ENCODE data around the gene BSCL2.

DNA sequence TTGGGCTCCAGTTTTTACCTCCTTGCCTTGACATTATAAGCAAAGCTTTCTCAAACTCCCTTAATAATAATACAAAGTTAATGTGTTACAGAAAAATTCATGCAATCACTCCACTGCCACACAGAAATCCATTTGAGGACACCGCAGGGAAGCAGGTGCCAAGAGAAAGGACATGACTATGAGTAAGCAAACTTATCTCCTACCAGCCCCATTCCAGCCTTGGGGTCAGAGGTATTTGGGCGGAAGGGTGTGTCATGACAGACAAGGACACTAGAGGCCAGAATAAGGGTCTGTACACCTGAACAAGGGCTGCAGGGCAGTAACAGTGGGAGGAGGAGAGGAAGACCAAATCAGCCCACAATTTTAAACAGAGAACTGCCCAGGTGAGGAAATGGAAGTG, 6.1 kb upstream of the BSCL2 start:
- TF ChIP-seq CTCF (IDR thresholded peaks at IDR 0.05) (no peak), ZFX (IDR thresholded peaks at IDR 0.05; ENCODE audit: borderline replicate concordance) (no peak)
